HepG2 (cell line): ENCODE data around the gene BCL2. TPM values are rescaled to one million over a fixed set of nuclear protein-coding genes. Genes with fewer than 3 reads are reported as not detected.

ENCODE experiments used
- ATAC-seq: fragments of 200-7000 bp; cut with Tn5 transposase; 3 replicates; pipeline ENCODE4 v1.9.1; 2020; ENCODE audit warnings: mild to moderate bottlenecking, moderate library complexity
- BruUV-seq: library from RNA; stranded (reverse); fragments of 400-500 nt; replicated peaks from 2 replicates; lab custom pipeline; 2021; lab: Mats Ljungman, UMichigan
- CTCF ChIA-PET: fragments of 300-600 bp; formaldehyde crosslinking; extraction: SDS; loops from one replicate; lab custom pipeline; 2021; ENCODE audit warnings: low total read pairs, inconsistent platforms, low intra/inter-chr PET ratio; lab: Yijun Ruan, JAX
- POLR2A ChIA-PET: fragments of 350-600 bp; sonication (Branson Sonifier 250); formaldehyde crosslinking; loops from one replicate; lab custom pipeline; 2020; ENCODE audit warnings: antibody characterized with exemption, inconsistent platforms; lab: Yijun Ruan, JAX
- DNase-seq: peaks from one replicate; pipeline ENCODE4 v3.0.0-alpha.2; 2015; ENCODE audit warnings: low spot score
- FAIRE-seq: peaks from 3 replicates; lab custom pipeline; 2011; peaks lifted over from hg19 to GRCh38; lab: Jason Lieb, UNC
- H2AFZ ChIP-seq: one replicate; pipeline ENCODE4 v1.6.1; 2011; ENCODE audit warnings: low read length, inconsistent platforms
- H3K27ac ChIP-seq: fragments of 300-600 bp; 3 replicates; pipeline ENCODE4 v1.8.0; 2011; ENCODE audit warnings: mixed run types, mild to moderate bottlenecking, mixed read lengths, low read length, inconsistent platforms; ENCODE audit not compliant: insufficient read depth; ENCODE audit errors: extremely low read length
- H3K27me3 ChIP-seq, 2 experiments: fragments of 200-600 bp in 1 of 2; 2 replicates in 1 of 2; 3 replicates in 1 of 2; pipeline versions ENCODE4 v1.6.0 to v1.8.0; 2011; ENCODE audit warnings: low read length in 2 of 2, mild to moderate bottlenecking in 2 of 2, moderate library complexity in 2 of 2, inconsistent platforms in 1 of 2; ENCODE audit not compliant: insufficient read depth in 2 of 2, control insufficient read depth in 1 of 2
- H3K36me3 ChIP-seq, 2 experiments: fragments of 200-600 bp in 1 of 2; replicated peaks in 1 of 2; 2 replicates in 1 of 2; 3 replicates in 1 of 2; pipeline versions ENCODE4 v1.5.1 to v1.8.0; 2011; ENCODE audit warnings: low read length in 2 of 2, inconsistent platforms in 1 of 2; ENCODE audit not compliant: insufficient read depth in 2 of 2, control insufficient read depth in 1 of 2
- H3K4me1 ChIP-seq: 2 replicates; pipeline ENCODE4 v1.5.1; 2012; ENCODE audit warnings: low read length, inconsistent platforms; ENCODE audit not compliant: insufficient read depth
- H3K4me2 ChIP-seq: 2 replicates; pipeline ENCODE4 v1.6.0; 2011; ENCODE audit warnings: low read depth, low read length, inconsistent platforms
- H3K4me3 ChIP-seq, 3 experiments: fragments of 200-600 bp in 1 of 3; sonication (generic), shearing (Covaris generic) in 1 of 3; replicated peaks in 1 of 3; 2 replicates each; pipeline ENCODE4 v1.5.1; 2011 to 2016; ENCODE audit warnings: low read length in 3 of 3, inconsistent platforms in 2 of 3, low read depth in 2 of 3, mild to moderate bottlenecking in 2 of 3, control low read depth in 1 of 3, mixed read lengths in 1 of 3; ENCODE audit not compliant: insufficient read depth in 1 of 3
- H3K79me2 ChIP-seq: one replicate; pipeline ENCODE4 v1.6.1; 2011; ENCODE audit warnings: low read length, inconsistent platforms; ENCODE audit not compliant: insufficient read depth
- H3K9ac ChIP-seq: 2 replicates; pipeline ENCODE4 v1.6.0; 2011; ENCODE audit warnings: mild to moderate bottlenecking, low read depth, low read length, inconsistent platforms; ENCODE audit not compliant: insufficient read depth
- H3K9me3 ChIP-seq: 2 replicates; pipeline ENCODE4 v1.5.1; 2012; ENCODE audit warnings: mild to moderate bottlenecking, low read length
- H4K20me1 ChIP-seq: 2 replicates; pipeline ENCODE4 v1.6.0; 2011; ENCODE audit warnings: inconsistent platforms, mild to moderate bottlenecking, low read length, moderate library complexity; ENCODE audit not compliant: insufficient read depth
- ADNP ChIP-seq: sonication (generic); formaldehyde crosslinking; IDR thresholded peaks from 2 replicates; pipeline ENCODE4 v1.4.0; 2020; ENCODE audit warnings: missing genetic modification reagents
- FOXJ3 ChIP-seq: sonication (generic); formaldehyde crosslinking; IDR thresholded peaks from 2 replicates; pipeline ENCODE4 v1.4.0; 2020; ENCODE audit warnings: missing genetic modification reagents, mild to moderate bottlenecking, borderline replicate concordance
- FOXP1 ChIP-seq, 2 experiments: fragments of 450-650 bp in 1 of 2; IDR thresholded peaks; 2 replicates each; pipeline ENCODE4 v1.6.1; 2017 to 2018; ENCODE audit warnings: antibody characterized with exemption in 1 of 2
- KLF9 ChIP-seq: IDR thresholded peaks from 2 replicates; pipeline ENCODE4 v1.6.1; 2016; ENCODE audit warnings: low read depth
- NR1H2 ChIP-seq: sonication (generic); formaldehyde crosslinking; IDR thresholded peaks from 2 replicates; pipeline ENCODE4 v1.8.1; 2022; ENCODE audit warnings: low read depth, missing genetic modification reagents, borderline replicate concordance
- RFXANK ChIP-seq: IDR thresholded peaks from 2 replicates; pipeline ENCODE4 v1.6.1; 2016
- SP4 ChIP-seq: sonication (generic); formaldehyde crosslinking; IDR thresholded peaks from 2 replicates; pipeline ENCODE4 v1.8.1; 2023; ENCODE audit warnings: mild to moderate bottlenecking, missing genetic modification reagents
- TCF7L2 ChIP-seq: IDR thresholded peaks from 2 replicates; pipeline ENCODE4 v1.6.1; 2011; ENCODE audit warnings: mild to moderate bottlenecking, low read depth, low read length, moderate library complexity
- ZNF598 ChIP-seq: sonication (generic); formaldehyde crosslinking; IDR thresholded peaks from 2 replicates; pipeline ENCODE4 v1.5.1; 2020; ENCODE audit warnings: mild to moderate bottlenecking, missing genetic modification reagents, borderline replicate concordance
- WGBS: methylation state at CpG from one replicate; pipeline ENCODE4 v1.1.6; 2017; ENCODE audit warnings: low lambda C conversion rate; 5-methylcytosine and 5-hydroxymethylcytosine counted together
- in situ Hi-C: cut with HindIII; loops from 2 replicates; pipeline ENCODE4 v1.10.0; 2017; ENCODE audit warnings: low pct_unique_long_range_greater_than_20kb; ENCODE audit not compliant: extremely low pct_ligation_motif_present
- intact Hi-C: fragments of 100-400 bp; cut with micrococcal nuclease; formaldehyde crosslinking; loops from one replicate; pipeline ENCODE4 v1.10.0; 2022; ENCODE audit not compliant: unreplicated experiment
- polyA plus RNA-seq, 8 experiments: library from polyadenylated mRNA; depleted of rRNA in 3 of 8; stranded (reverse) in 7 of 8; unstranded in 1 of 8; fragments of >200 nt; fragmentation: Illumina TruSeq in 4 of 8; extraction: Trizol in 4 of 8; gene quantifications; 2 replicates each; pipeline versions ENCODE4 v1.2.1 to v1.2.3, GENCODE V29; 2011 to 2016; ENCODE audit warnings: low read depth in 4 of 8, missing spikeins in 1 of 8, mixed read lengths in 1 of 8; ENCODE audit not compliant: insufficient read depth in 1 of 8
- total RNA-seq, 5 experiments: library from RNA; depleted of rRNA; stranded (reverse); fragments of >200 nt; fragmentation: Illumina TruSeq; extraction: Trizol; gene quantifications; 2 replicates each; pipeline ENCODE4 v1.2.3, GENCODE V29; 2016; ENCODE audit warnings: low read depth in 1 of 5
- TF ChIP-seq, protein P1 (sequence below), 2 experiments: sonication (generic) in 1 of 2; formaldehyde crosslinking in 1 of 2; IDR thresholded peaks; 2 replicates each; pipeline versions ENCODE4 v1.4.0 to v1.6.1; 2018 to 2020; ENCODE audit warnings: missing genetic modification reagents in 2 of 2, borderline replicate concordance in 1 of 2, low read depth in 1 of 2, mild to moderate bottlenecking in 1 of 2, missing biosample characterization in 1 of 2

BCL2 gene
- total and polyA plus RNA-seq, 2 of the 13 experiments (the other 11 are each of a cell fraction or from before 2014, with no cell fraction given), result 0.07 to 0.53 TPM

DNA sequence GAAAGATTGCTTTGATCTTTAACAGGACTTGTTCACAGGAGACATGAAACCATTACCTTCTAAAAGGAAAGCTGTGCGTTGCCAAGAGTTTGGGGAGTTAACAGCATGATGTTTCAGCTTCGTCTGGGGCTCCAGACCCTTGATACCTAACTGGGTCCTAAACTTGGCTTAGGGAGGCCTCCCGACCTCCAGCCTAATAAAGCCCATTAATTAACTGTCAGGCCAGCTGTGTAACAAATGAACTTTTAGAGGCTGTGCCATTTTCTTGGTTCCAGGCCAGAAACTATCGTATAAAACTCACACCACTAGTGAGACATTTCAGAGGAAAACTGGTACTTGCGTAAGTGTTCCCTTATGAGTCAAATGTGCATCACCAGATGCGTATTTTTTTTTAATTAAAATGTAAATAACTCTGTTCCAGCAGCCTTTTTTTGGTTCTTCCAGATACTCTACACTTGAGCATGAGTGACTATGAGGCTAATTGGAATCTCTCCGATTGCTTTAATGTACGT lies 236.5 kb downstream of the BCL2 start:
- H3K9ac ChIP-seq, result no peak overlapping the region
- no peak for TF ChIP-seq KLF9 (CRISPR knock-in tag)
- no peak for TF ChIP-seq TCF7L2
- TF ChIP-seq, protein P1, sequence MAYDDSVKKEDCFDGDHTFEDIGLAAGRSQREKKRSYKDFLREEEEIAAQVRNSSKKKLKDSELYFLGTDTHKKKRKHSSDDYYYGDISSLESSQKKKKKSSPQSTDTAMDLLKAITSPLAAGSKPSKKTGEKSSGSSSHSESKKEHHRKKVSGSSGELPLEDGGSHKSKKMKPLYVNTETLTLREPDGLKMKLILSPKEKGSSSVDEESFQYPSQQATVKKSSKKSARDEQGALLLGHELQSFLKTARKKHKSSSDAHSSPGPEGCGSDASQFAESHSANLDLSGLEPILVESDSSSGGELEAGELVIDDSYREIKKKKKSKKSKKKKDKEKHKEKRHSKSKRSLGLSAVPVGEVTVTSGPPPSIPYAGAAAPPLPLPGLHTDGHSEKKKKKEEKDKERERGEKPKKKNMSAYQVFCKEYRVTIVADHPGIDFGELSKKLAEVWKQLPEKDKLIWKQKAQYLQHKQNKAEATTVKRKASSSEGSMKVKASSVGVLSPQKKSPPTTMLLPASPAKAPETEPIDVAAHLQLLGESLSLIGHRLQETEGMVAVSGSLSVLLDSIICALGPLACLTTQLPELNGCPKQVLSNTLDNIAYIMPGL (CRISPR knock-in tag; IDR thresholded peaks at IDR 0.05; ENCODE audit: borderline replicate concordance in 1 of 2, low read depth in 1 of 2), result no peak
- TF ChIP-seq RFXANK (CRISPR knock-in tag), result no peak
- no peak for TF ChIP-seq FOXJ3
- no TSS peak for BruUV-seq
- no peak overlapping the region for H3K4me3 ChIP-seq
- no peaks in the 10 kb centered on the region for H3K9me3 ChIP-seq
- ATAC-seq (no peak), DNase-seq (no peak), FAIRE-seq (no peak)
- in situ Hi-C loops, result no loop called here
- H3K4me1 ChIP-seq, result no peaks in the 10 kb centered on the region
- ChIA-PET CTCF (no interaction called here), POLR2A (no interaction called here)
- H3K27me3 ChIP-seq, result peaks cover 0 to 4% of the 10 kb centered on the region in 2 experiments; a peak in 1 of 5 replicates
- WGBS, result 34% methylated on average over 8 of the region's 8 CpGs
- H3K79me2 ChIP-seq, result no peaks in the 10 kb centered on the region
- no peak overlapping the region for H2AFZ ChIP-seq
- intact Hi-C loops, result no loop called here
- H4K20me1 ChIP-seq, result no peaks in the 10 kb centered on the region
- H3K4me2 ChIP-seq, result no peak overlapping the region
- H3K27ac ChIP-seq, result no peak overlapping the region
- H3K36me3 ChIP-seq, result no peaks in the 10 kb centered on the region

DNA sequence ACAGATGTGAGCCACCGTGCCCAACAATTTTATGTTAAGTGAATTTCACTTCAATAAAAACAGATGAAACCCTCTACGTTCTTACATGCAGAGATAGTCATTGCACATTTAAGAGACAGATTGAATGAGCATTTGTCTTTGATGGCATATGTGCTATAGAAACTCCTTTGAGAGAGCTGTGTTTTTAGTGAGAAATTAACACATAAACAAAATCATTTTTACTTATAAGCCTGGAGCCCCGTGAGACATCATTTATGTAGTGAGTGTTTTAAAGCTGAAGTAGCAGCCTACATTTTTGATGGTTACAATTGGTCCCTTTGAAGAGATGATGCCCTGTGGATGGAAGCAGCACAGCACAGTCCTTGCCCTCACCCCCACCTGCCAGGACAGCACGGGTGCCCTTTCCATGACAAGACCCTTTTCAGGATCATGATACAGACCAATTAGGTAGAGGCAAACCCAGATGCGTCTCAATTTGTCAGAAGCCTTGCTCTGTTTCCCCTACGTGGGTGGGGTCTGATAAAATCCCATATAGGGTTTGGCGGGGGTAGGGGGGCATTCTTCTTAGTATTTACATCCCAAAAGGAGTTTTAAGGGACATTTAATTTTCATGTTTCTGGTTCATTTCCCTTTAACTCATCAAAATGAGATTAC lies 237.1 kb downstream of the BCL2 start:
- H2AFZ ChIP-seq, result no peak overlapping the region
- TF ChIP-seq ZNF598 (CRISPR knock-in tag) (no peak), ADNP (CRISPR knock-in tag) (no peak), FOXJ3 (no peak), SP4 (CRISPR knock-in tag) (no peak), FOXP1 (IDR thresholded peaks at IDR 0.05) (no peak), FOXP1 (CRISPR knock-in tag; IDR thresholded peaks at IDR 0.05) (no peak), NR1H2 (no peak)
- DNase-seq (no peak), ATAC-seq (no peak), FAIRE-seq (no peak)
- 43% methylated on average over 7 of the region's 7 CpGs for WGBS
- no peaks in the 10 kb centered on the region for H4K20me1 ChIP-seq
- H3K36me3 ChIP-seq, result no peaks in the 10 kb centered on the region
- intact Hi-C loops (no loop called here), in situ Hi-C loops (no loop called here)
- no peak overlapping the region for H3K9ac ChIP-seq
- H3K9me3 ChIP-seq, result no peaks in the 10 kb centered on the region
- no peak overlapping the region for H3K4me2 ChIP-seq
- POLR2A ChIA-PET, result no interaction called here
- H3K27me3 ChIP-seq, result 0 out of 5 replicates have a peak, but pooled peaks cover 0 to under 1% of the 10 kb centered on the region in 2 experiments
- no TSS peak for BruUV-seq
- H3K4me1 ChIP-seq, result no peaks in the 10 kb centered on the region
- H3K4me3 ChIP-seq, result no peak overlapping the region
- no peaks in the 10 kb centered on the region for H3K79me2 ChIP-seq
- no peak overlapping the region for H3K27ac ChIP-seq
- CTCF ChIA-PET, result no interaction called here
